ENCODE data around the gene OR14A16. TPM values are rescaled to one million over a fixed set of nuclear protein-coding genes. Genes with fewer than 3 reads are reported as not detected.

OR14A16 gene
- total RNA-seq (2014; rRNA removed; shearing (Covaris generic)), result not detected in 2 replicates
- not detected in 2 replicates for polyA plus RNA-seq (2014; cell fraction: nucleus; rRNA removed)

GRCh38 chr1:247824023-247824422 lies at the start of gene OR14A16:
OR14A16 (minus strand) TSS chr1:247824119; CDS start chr1:247815729, 8,390 bp downstream.
- no peak for DNase-seq (ENCODE audit: extremely low read depth, low read depth)

GRCh38 chr1:247865416-247865815 lies 41.5 kb upstream of the OR14A16 start:
- DNase-seq (ENCODE audit: extremely low read depth, low read depth), result no peak

- no peak for DNase-seq (ENCODE audit: extremely low read depth, low read depth)
Measured at GRCh38 chr1:247864644-247865043, 40.7 kb upstream of the OR14A16 start.

- no peak for DNase-seq (ENCODE audit: extremely low read depth, low read depth)
Measured at GRCh38 chr1:247862756-247863155, 38.8 kb upstream of the OR14A16 start.

GRCh38 chr1:247857985-247858619 lies 34.2 kb upstream of the OR14A16 start:
- no peak for DNase-seq (ENCODE audit: extremely low read depth, low read depth)

- DNase-seq (ENCODE audit: extremely low read depth, low read depth), result no peak
Measured at GRCh38 chr1:247857069-247857984, 33.4 kb upstream of the OR14A16 start, which contains the start of gene TRIM58. TRIM58 (plus strand) TSS chr1:247857187; CDS start chr1:247857247, 60 bp downstream.

GRCh38 chr1:247855911-247856310 lies 32.0 kb upstream of the OR14A16 start:
- DNase-seq (ENCODE audit: extremely low read depth, low read depth), result no peak

- DNase-seq (ENCODE audit: extremely low read depth, low read depth), result no peak
Measured at GRCh38 chr1:247854899-247855545, 31.1 kb upstream of the OR14A16 start.

- DNase-seq (ENCODE audit: extremely low read depth, low read depth), result no peak
Measured at GRCh38 chr1:247849616-247850015, 25.7 kb upstream of the OR14A16 start.

- no peak for DNase-seq (ENCODE audit: extremely low read depth, low read depth)
Measured at GRCh38 chr1:247848346-247848745, 24.4 kb upstream of the OR14A16 start.

GRCh38 chr1:247845693-247846017 lies 21.7 kb upstream of the OR14A16 start:
- DNase-seq (ENCODE audit: extremely low read depth, low read depth), result no peak

GRCh38 chr1:247845011-247845692 lies 21.2 kb upstream of the OR14A16 start:
- DNase-seq (ENCODE audit: extremely low read depth, low read depth), result no peak

- DNase-seq (ENCODE audit: extremely low read depth, low read depth), result no peak
Measured at GRCh38 chr1:247843411-247843810, 19.5 kb upstream of the OR14A16 start.

- no peak for DNase-seq (ENCODE audit: extremely low read depth, low read depth)
Measured at GRCh38 chr1:247841796-247842195, 17.9 kb upstream of the OR14A16 start, which contains the start of gene OR11L1. OR11L1 (minus strand) TSS chr1:247841896; CDS start chr1:247841896, 0 bp downstream.

GRCh38 chr1:247840818-247841217 lies 16.9 kb upstream of the OR14A16 start:
- no peak for DNase-seq (ENCODE audit: extremely low read depth, low read depth)

GRCh38 chr1:247833601-247834000 lies 9.7 kb upstream of the OR14A16 start:
- DNase-seq (ENCODE audit: extremely low read depth, low read depth), result no peak

- no peak for DNase-seq (ENCODE audit: extremely low read depth, low read depth)
Measured at GRCh38 chr1:247829656-247830055, 5.7 kb upstream of the OR14A16 start.

- DNase-seq (ENCODE audit: extremely low read depth, low read depth), result no peak
Measured at GRCh38 chr1:247825362-247825761, 1.4 kb upstream of the OR14A16 start.

GRCh38 chr1:247822060-247822459 lies 1.9 kb downstream of the OR14A16 start:
- DNase-seq (ENCODE audit: extremely low read depth, low read depth), result no peak

GRCh38 chr1:247812637-247813036 lies 11.3 kb downstream of the OR14A16 start:
- no peak for DNase-seq (ENCODE audit: extremely low read depth, low read depth)

GRCh38 chr1:247797518-247797917 lies 26.4 kb downstream of the OR14A16 start:
- DNase-seq (ENCODE audit: extremely low read depth, low read depth), result no peak
